ENCODE measurements around the gene CAVIN3.
A peak's percentile ranks its signal among the peaks of the same experiment; 100 is the strongest.

CAVIN3 gene

GRCh38 chr11:6319001-6319703, 1.1 kb downstream of the CAVIN3 start:
- Mint-ChIP-seq H3K36me3 (no peaks in the 10 kb centered on the region), H3K4me3 (peak overlapping the region; percentile 42), H3K27ac (peak overlapping the region; percentile 5), H3K27me3 (peaks cover 59% of the 10 kb centered on the region), H3K4me1 (peaks cover 30% of the 10 kb centered on the region), H3K9me3 (no peaks in the 10 kb centered on the region)
- CTCF ChIA-PET, result interaction anchor here (1.2 to 8.3 kb wide), 4 partner anchors 34 to 68 kb away, joined by 4 to 65 read pairs (median 49); no protein-coding TSS in a partner anchor
- DNase-seq, result no peak

- Mint-ChIP-seq H3K27me3 (peaks cover 63% of the 10 kb centered on the region), H3K27ac (no peak overlapping the region), H3K36me3 (no peaks in the 10 kb centered on the region), H3K4me3 (no peak overlapping the region), H3K9me3 (no peaks in the 10 kb centered on the region), H3K4me1 (peaks cover 30% of the 10 kb centered on the region)
- DNase-seq, result no peak
- CTCF ChIA-PET, result interaction anchor here (0.8 to 8.3 kb wide), 7 partner anchors 9 to 124 kb away, joined by 3 to 65 read pairs (median 6); partner anchors contain the start of gene CCKBR
Observed at GRCh38 chr11:6318204-6318603, 2.1 kb downstream of the CAVIN3 start.

GRCh38 chr11:6315811-6316425, 4.4 kb downstream of the CAVIN3 start:
- H3K4me3 Mint-ChIP-seq, result no peak overlapping the region
- H3K9me3 Mint-ChIP-seq, result no peaks in the 10 kb centered on the region
- CTCF ChIA-PET, result interaction anchor here (1.0 to 8.3 kb wide), 14 partner anchors 9 to 322 kb away, joined by 3 to 65 read pairs (median 6); no protein-coding TSS in a partner anchor
- DNase-seq, result peak; percentile 44
- H3K36me3 Mint-ChIP-seq, result no peaks in the 10 kb centered on the region
- peaks cover 63% of the 10 kb centered on the region for H3K27me3 Mint-ChIP-seq
- H3K4me1 Mint-ChIP-seq, result peaks cover 13% of the 10 kb centered on the region
- no peak overlapping the region for H3K27ac Mint-ChIP-seq

- DNase-seq, result no peak
- H3K9me3 Mint-ChIP-seq, result no peaks in the 10 kb centered on the region
- H3K27me3 Mint-ChIP-seq, result peaks cover 33% of the 10 kb centered on the region
- H3K27ac Mint-ChIP-seq, result no peak overlapping the region
- H3K4me1 Mint-ChIP-seq, result no peaks in the 10 kb centered on the region
- no peak overlapping the region for H3K4me3 Mint-ChIP-seq
- H3K36me3 Mint-ChIP-seq, result no peaks in the 10 kb centered on the region
- CTCF ChIA-PET, result no interaction called here
Observed at GRCh38 chr11:6312106-6312505, 8.2 kb downstream of the CAVIN3 start.

GRCh38 chr11:6307876-6308275, 12.4 kb downstream of the CAVIN3 start:
- CTCF ChIA-PET, result interaction anchor here (1.1 to 3.0 kb wide), 2 partner anchors 9 to 55 kb away, joined by 3 to 12 read pairs; no protein-coding TSS in a partner anchor
- no peaks in the 10 kb centered on the region for H3K36me3 Mint-ChIP-seq
- peaks cover 30% of the 10 kb centered on the region for H3K27me3 Mint-ChIP-seq
- no peak overlapping the region for H3K4me3 Mint-ChIP-seq
- DNase-seq, result no peak
- H3K27ac Mint-ChIP-seq, result no peak overlapping the region
- no peaks in the 10 kb centered on the region for H3K4me1 Mint-ChIP-seq
- no peaks in the 10 kb centered on the region for H3K9me3 Mint-ChIP-seq

DNA sequence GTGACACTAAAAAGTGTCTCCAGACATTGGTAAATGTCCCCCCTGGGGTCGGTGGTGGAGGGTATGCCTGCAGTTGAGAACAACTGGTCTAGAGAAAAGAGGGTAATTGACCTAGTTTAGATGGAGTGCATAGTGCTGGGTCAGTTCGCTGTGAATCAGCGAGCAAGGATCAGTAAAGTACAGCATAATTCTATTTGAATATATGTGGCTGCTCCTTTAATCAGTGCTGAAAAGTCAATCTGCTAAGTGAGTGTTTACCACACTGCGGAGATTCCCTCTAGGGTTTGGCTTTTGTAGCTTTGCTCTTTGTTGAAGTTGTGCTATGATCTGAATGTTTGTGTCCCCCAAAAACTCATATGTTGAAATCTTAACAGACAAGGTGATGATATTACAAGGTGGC, 15.0 kb downstream of the CAVIN3 start:
- CTCF ChIA-PET, result interaction anchor here (1.8 to 3.0 kb wide), 3 partner anchors 48 to 57 kb away, joined by 7 to 12 read pairs (median 9); no protein-coding TSS in a partner anchor
- Mint-ChIP-seq H3K27me3 (peaks cover 26% of the 10 kb centered on the region), H3K4me1 (no peaks in the 10 kb centered on the region), H3K27ac (no peak overlapping the region), H3K36me3 (no peaks in the 10 kb centered on the region), H3K9me3 (no peaks in the 10 kb centered on the region), H3K4me3 (no peak overlapping the region)
- no peak for DNase-seq

DNA sequence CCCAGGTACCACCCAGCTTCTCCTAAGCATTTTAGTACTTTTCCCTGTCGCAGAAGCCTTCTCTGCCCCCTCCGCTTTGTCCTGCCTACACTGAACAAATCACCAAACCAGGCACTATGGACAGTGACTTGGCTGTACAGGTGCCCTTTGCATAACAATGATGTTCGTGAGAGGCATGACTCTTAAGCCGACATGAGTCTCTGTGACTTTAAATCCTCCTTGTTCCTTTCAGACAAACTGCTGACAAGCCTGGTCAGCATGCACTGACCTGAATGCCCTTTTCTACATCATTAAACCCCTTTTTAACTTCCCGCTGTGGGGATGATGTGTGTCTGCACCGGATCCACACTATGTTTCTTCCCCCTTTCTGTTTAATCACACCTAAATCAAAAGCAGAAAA, 16.6 kb downstream of the CAVIN3 start:
- Mint-ChIP-seq H3K4me3 (no peak overlapping the region), H3K9me3 (no peaks in the 10 kb centered on the region), H3K27ac (no peak overlapping the region), H3K27me3 (peaks cover 30% of the 10 kb centered on the region), H3K4me1 (no peaks in the 10 kb centered on the region), H3K36me3 (no peaks in the 10 kb centered on the region)
- DNase-seq, result no peak
- CTCF ChIA-PET, result interaction anchor here (1.5 to 2.1 kb wide), 2 partner anchors 50 to 59 kb away, joined by 4 to 9 read pairs; no protein-coding TSS in a partner anchor

GRCh38 chr11:6301096-6301495, 19.2 kb downstream of the CAVIN3 start:
- no peaks in the 10 kb centered on the region for H3K9me3 Mint-ChIP-seq
- no peak overlapping the region for H3K4me3 Mint-ChIP-seq
- no peaks in the 10 kb centered on the region for H3K4me1 Mint-ChIP-seq
- CTCF ChIA-PET, result interaction anchor here (1.7 to 3.0 kb wide), 2 partner anchors 14 to 52 kb away, joined by 5 to 10 read pairs; no protein-coding TSS in a partner anchor
- H3K27me3 Mint-ChIP-seq, result peaks cover 18% of the 10 kb centered on the region
- no peak for DNase-seq
- no peak overlapping the region for H3K27ac Mint-ChIP-seq
- H3K36me3 Mint-ChIP-seq, result no peaks in the 10 kb centered on the region

GRCh38 chr11:6300325-6300724, 20.0 kb downstream of the CAVIN3 start:
- no peaks in the 10 kb centered on the region for H3K36me3 Mint-ChIP-seq
- no peaks in the 10 kb centered on the region for H3K9me3 Mint-ChIP-seq
- H3K4me3 Mint-ChIP-seq, result no peak overlapping the region
- DNase-seq, result no peak
- peaks cover 15% of the 10 kb centered on the region for H3K27me3 Mint-ChIP-seq
- no peaks in the 10 kb centered on the region for H3K4me1 Mint-ChIP-seq
- H3K27ac Mint-ChIP-seq, result no peak overlapping the region
- CTCF ChIA-PET, result interaction anchor here (3.0 to 3.7 kb wide), 2 partner anchors 15 to 62 kb away, joined by 10 to 12 read pairs; no protein-coding TSS in a partner anchor

- peaks cover 21% of the 10 kb centered on the region for H3K27me3 Mint-ChIP-seq
- CTCF ChIA-PET, result interaction anchor here (0.8 to 3.7 kb wide), 15 partner anchors 8 to 275 kb away, joined by 3 to 21 read pairs (median 4); no protein-coding TSS in a partner anchor
- H3K4me3 Mint-ChIP-seq, result no peak overlapping the region
- no peak overlapping the region for H3K27ac Mint-ChIP-seq
- no peak for DNase-seq
- no peaks in the 10 kb centered on the region for H3K4me1 Mint-ChIP-seq
- no peaks in the 10 kb centered on the region for H3K36me3 Mint-ChIP-seq
- no peaks in the 10 kb centered on the region for H3K9me3 Mint-ChIP-seq
Observed at GRCh38 chr11:6298605-6299004, 21.7 kb downstream of the CAVIN3 start.

DNA sequence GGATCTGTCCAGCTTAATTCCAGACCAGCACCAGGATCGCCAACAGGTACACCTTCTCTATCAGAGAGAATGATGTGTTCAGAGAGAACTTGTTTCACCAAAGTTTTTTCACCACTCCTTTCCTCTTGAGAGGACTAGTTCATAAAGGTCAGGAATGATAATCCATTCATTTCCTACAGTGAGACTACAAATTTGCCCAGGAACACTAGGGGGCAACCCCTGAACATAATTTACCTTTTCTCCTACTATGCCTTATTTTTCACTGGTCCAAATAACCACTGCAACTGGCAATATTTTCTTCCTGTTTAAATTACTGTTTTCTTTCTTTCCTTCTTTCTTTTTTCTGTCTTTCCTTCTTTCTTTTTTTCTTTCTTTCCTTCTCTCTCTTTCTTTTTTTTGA, 22.5 kb downstream of the CAVIN3 start:
- CTCF ChIA-PET, result interaction anchor here (0.8 to 3.7 kb wide), 10 partner anchors 18 to 165 kb away, joined by 3 to 21 read pairs (median 4); no protein-coding TSS in a partner anchor
- Mint-ChIP-seq H3K27me3 (peaks cover 21% of the 10 kb centered on the region), H3K4me3 (no peak overlapping the region)

GRCh38 chr11:6285019-6285418, 35.3 kb downstream of the CAVIN3 start:
- Mint-ChIP-seq H3K9me3 (no peaks in the 10 kb centered on the region), H3K27ac (no peak overlapping the region), H3K4me1 (no peaks in the 10 kb centered on the region), H3K27me3 (peaks cover 40% of the 10 kb centered on the region), H3K4me3 (no peak overlapping the region), H3K36me3 (no peaks in the 10 kb centered on the region)
- DNase-seq, result no peak
- CTCF ChIA-PET, result no interaction called here

More for the DNA sequence above, 22.5 kb downstream of the CAVIN3 start:
- H3K27ac Mint-ChIP-seq, result no peak overlapping the region
- DNase-seq, result no peak
- no peaks in the 10 kb centered on the region for H3K36me3 Mint-ChIP-seq
- no peaks in the 10 kb centered on the region for H3K4me1 Mint-ChIP-seq
- no peaks in the 10 kb centered on the region for H3K9me3 Mint-ChIP-seq

DNA sequence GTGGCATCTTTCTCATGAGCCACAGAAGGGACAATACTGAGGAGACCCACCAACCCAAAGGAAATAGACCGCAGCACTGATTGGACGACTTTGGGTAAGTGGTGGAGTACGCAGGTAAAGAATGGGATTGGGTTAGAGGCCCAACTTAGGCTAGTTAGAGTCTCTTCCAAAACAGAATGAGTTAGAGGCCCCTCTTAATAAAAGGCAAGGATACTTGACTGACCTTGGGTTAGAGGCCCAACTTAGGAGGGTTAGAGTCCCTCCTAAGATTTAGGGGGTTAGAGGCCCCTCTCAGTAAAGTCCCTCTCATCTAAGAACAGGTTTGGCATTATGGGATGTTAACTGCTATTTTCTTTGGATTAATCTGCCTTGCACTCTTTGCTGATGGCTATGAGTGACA, 36.1 kb downstream of the CAVIN3 start:
- H3K36me3 Mint-ChIP-seq, result no peaks in the 10 kb centered on the region
- no peak overlapping the region for H3K27ac Mint-ChIP-seq
- H3K4me1 Mint-ChIP-seq, result no peaks in the 10 kb centered on the region
- H3K4me3 Mint-ChIP-seq, result no peak overlapping the region
- DNase-seq, result no peak
- H3K27me3 Mint-ChIP-seq, result peaks cover 36% of the 10 kb centered on the region
- CTCF ChIA-PET, result no interaction called here
- no peaks in the 10 kb centered on the region for H3K9me3 Mint-ChIP-seq

GRCh38 chr11:6283453-6284023, 36.8 kb downstream of the CAVIN3 start:
- CTCF ChIA-PET, result interaction anchor here (0.8 to 2.4 kb wide), 4 partner anchors 9 to 80 kb away, joined by 3 to 9 read pairs (median 6); no protein-coding TSS in a partner anchor
- Mint-ChIP-seq H3K4me1 (no peaks in the 10 kb centered on the region), H3K27ac (no peak overlapping the region), H3K4me3 (no peak overlapping the region), H3K36me3 (no peaks in the 10 kb centered on the region), H3K27me3 (peaks cover 39% of the 10 kb centered on the region), H3K9me3 (no peaks in the 10 kb centered on the region)
- DNase-seq, result no peak
